NCI-H2227 treated with DMSO at 0.1 percent for 48 hours (cell line): ENCODE results near the gene NUPR1.
"Not testable (repeated sequence)": the region's sequence is repeated elsewhere in the genome, so short reads cannot be mapped to it uniquely, and the experiment has no call there.

Experiments used
- DNase-seq: peaks from one replicate; lab custom pipeline; 2025; lab: John Stamatoyannopoulos, UW

NUPR1 gene

DNA sequence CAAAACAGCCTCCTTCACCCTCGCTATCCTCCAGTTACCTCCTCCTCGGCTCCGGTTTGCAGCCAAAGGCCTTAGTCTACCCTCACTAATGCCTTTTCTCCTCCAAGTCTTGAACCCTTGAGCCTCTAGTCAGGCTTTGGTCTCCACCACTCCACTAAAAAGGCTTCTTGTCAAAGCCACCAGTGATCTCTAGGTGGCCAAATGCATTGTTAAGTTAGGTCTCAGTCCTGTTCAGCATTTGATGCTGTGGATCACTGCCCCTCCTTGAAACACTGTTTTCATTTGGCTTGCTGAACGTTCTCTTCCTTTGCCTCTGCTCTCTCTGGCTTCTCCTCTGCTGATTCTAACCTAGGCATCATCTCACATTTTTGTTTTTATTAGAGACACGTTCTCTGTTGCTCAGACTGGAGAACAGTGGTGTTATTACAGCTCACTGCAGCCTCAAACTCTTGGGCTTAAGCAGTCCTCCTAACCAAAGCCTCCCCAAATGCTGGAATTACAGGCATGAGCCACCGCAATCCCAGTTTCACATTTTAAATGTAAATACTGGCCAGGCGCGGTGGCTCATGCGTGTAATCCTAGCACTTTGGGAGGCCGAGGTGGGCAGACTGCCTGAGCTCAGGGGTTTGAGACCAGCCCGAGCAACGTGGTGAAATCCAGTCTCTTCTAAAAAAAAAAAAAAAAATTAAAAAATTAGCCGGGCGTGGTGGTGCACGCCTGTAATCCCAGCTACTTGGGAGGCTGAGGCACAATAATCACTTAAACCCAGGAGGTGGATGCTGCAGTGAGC lies 16.1 kb upstream of the NUPR1 start:
- no peak for DNase-seq

GRCh38 chr16:28553776-28554633 lies 15.2 kb upstream of the NUPR1 start, which contains the start of gene SGF29:
Gene SGF29, plus strand, starts transcription at chr16:28553920. Its CDS starts 27,150 bp downstream, at chr16:28581070.
- DNase-seq, result peak; percentile 96

- no peak for DNase-seq
Observed at GRCh38 chr16:28549301-28549899, 10.6 kb upstream of the NUPR1 start.

GRCh38 chr16:28548306-28548802 lies 9.6 kb upstream of the NUPR1 start:
- DNase-seq, result no peak

GRCh38 chr16:28546626-28547025 lies 7.9 kb upstream of the NUPR1 start:
- DNase-seq, result no peak

DNA sequence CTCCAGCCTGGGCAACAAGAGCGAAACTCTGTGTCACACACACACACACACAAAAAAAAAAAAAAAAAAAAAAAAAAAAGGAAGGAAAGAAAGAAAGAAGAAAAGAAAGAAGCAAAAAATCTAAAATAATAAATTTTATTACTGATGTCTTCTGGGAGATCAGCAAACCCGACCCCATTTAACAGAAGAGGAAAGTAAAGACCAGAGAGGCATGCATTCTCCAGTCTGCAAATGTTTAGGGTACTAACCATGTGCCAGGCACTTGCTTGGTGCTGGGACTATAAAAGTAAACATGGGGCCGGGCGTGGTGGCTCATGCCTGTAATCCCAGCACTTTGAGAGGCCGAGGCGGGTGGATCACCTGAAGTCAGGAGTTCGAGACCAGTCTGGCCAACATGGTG lies 7.2 kb upstream of the NUPR1 start:
- not testable (repeated sequence) for DNase-seq

DNA sequence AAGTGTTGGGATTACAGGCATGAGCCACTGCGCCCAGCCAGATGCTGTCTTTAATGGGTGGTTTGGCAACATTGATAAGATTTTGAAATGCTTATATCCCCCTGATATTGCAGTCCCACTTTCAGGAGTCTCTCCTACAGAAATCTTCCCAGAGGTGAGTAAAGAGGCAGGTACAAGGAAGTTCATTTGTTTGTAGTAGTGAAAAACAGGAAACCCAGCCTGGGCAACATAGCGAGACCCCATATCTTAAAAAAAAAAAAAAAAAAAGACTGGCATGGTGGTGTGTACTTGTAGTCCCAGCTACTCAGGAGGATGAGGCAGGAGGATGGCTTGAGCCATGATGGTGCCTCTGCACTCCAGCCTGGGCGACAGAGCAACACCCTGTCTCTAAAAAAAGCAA lies 6.2 kb upstream of the NUPR1 start:
- no peak for DNase-seq

- DNase-seq, result no peak
Observed at GRCh38 chr16:28543072-28543471, 4.3 kb upstream of the NUPR1 start.

DNA sequence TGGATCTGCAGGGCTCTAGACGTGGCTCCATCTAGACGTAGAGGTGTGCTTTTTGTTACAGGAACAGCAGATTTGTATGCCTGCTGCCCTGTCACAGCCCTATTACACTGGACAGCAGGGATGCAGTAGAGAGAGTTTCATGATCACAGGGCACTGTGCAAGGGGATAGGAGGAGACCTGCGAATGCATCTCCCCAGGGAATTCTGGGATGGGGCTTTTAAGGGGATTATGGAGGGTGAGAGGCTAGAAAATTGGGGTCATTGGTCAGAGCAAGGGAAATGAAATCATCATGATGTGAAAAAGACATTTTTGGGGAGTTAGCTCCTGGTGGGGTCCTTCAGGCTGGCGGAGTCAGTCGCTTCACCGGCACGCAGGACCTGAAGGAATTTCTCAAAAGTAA lies 3.9 kb upstream of the NUPR1 start:
- DNase-seq, result no peak

- DNase-seq, result no peak
Observed at GRCh38 chr16:28540346-28540745, 1.6 kb upstream of the NUPR1 start.

DNA sequence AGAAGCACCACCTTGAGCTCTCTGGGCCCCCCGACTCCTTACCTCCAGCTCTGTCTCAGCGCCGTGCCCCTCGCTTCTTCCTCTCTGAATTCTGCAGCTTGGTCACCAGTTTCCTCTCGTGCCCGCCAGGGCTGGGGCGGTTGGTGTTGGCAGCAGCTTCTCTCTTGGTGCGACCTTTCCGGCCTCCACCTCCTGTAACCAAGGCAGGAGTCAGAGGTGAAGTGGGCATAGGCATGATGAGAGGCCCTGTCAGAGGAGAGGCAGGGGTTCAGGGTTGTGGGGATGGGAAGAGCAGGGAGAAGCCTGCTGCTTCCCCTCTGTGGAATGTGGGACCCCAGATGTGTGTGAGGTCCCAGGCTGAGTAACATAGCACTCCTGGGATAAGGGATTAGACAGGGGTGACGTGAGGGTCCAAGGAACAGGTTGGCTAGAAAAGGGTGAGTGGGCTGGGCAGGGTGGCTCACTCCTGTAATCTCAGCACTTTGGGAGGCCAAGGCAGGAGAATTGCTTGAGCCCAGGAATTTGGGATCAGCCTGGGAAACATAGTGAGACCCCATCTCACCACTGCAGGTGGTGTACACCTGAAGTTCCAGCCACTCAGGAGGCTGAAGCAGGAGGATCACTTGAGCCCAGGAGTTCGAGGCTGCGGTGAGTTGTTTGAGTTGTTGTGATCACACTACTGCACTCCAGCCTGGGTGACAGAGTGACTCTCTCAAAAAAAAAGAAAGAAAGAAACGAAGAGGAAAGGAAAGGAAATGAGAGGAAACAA lies 626 bp downstream of the NUPR1 start:
- no peak for DNase-seq

GRCh38 chr16:28537076-28537475 lies 1.7 kb downstream of the NUPR1 start:
- no peak for DNase-seq

GRCh38 chr16:28534542-28535373 lies 4.0 kb downstream of the NUPR1 start:
- no peak for DNase-seq

DNA sequence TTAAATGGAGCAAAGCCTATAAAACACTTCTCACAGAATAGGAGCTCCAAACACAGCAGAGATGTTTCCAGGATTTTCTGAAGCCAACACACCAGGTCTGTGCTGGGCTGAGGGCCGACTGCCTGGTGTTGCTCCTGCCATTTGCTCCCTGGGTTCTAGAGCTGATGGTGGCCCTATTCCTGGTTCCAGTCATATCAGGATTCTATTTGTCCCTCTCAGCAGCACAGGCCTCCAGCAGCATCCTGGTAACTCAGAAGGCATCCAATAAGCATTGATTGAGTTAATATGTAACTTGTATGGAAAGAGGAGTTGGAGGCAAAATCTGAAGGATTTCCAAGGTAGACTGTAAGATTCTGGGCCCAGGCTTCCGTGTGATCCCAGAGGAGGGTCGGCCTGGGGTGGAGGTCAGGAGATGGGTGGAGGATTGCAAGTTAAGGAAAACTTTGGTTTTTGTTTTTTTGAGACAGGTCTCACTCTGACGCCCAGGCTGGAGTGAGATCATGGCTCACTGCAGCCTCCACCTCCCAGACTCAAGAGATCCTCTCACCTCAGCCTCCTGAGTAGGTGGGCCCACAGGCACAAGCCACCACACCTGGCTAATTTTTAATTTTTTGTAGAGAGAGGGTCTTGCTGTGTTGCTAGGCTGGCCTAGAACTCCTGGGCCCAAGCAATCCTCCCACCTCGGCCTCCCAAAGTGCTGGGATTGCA lies 5.7 kb downstream of the NUPR1 start:
- DNase-seq, result no peak

DNA sequence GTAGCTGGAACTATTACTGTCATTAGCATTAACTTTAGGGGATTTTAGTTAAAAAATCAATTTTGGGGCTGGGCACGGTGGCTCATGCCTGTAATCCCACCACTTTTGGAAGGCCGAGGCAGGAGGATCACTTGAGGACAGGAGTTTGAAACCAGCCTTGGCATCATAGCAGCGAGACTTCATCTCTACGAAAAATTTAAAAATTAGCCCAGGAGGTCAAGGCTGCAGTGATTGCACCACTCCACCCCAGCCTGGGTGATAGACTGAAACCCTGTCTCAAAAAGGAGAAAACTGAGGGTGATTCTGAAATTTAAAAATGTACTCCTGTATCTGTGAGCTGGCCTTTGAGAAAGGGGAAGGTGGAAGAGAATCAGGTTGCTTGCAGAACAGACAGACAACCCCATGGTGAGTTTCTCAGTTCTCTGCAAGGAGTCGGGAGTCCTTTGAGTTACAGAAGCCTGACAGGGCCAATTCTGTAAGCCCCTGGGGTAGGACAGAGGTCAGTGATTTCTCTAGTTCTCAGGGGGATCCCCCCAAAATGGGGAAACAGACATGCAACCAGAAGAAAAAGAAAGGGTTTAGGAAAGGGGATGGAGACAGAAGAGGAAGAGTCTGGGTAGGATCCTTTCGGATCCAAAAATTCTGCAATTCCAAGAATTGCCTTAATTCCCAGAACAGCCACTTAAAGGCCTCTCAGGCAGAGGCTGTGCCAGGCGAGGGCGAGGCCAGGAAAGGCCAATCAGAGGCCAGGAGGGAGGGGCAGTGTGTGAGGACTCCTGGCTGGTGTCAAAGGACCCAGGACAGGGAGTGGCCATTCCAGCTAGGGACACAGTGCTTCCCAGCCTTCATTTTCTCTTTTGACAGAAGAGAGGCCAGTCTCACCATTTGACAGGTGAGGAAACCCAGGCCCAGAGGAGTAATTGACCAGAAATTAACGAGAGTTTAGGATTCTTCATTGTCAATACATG lies 6.7 kb downstream of the NUPR1 start:
- DNase-seq, result no peak

DNA sequence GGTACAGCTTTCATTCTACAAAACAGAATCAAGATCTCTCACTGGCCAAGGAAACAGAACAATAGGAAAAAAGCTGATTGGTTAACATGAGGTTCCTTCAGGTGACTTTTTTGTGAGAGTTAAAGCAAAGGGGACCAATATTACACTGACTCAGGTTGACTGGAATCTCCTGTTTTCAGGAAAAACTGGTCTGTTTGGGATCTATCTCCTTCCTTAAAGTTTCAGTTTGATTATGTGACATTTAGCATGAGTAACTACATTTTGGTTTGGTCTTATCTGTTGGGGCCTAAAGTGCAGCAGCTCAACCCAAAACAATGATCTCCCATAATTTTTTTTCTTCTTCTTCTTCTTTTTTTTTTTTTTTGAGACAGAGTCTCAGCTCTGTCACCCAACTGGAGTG lies 9.7 kb downstream of the NUPR1 start:
- DNase-seq, result no peak

- no peak for DNase-seq
Observed at GRCh38 chr16:28528463-28528867, 10.3 kb downstream of the NUPR1 start.

DNA sequence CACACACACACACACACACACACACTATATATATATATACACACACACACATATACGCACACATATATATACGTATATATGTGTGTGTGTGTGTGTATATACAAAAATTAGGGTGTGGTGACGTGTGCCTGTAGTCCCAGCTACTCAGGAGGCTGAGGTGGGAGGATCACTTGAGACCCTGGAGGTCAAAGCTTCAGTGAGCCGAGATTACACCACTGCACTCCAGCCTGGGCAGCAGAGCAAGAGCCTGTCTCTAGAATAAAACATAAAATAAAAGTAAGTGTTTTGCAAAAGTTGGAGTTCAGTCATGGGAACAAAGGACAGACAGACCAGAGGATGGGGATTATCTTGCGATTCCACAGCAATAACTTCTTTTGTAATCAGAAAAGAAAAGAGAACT lies 10.8 kb downstream of the NUPR1 start:
- DNase-seq, result no peak
